ENCODE data around the gene AARS2.

The AARS2 gene

DNA sequence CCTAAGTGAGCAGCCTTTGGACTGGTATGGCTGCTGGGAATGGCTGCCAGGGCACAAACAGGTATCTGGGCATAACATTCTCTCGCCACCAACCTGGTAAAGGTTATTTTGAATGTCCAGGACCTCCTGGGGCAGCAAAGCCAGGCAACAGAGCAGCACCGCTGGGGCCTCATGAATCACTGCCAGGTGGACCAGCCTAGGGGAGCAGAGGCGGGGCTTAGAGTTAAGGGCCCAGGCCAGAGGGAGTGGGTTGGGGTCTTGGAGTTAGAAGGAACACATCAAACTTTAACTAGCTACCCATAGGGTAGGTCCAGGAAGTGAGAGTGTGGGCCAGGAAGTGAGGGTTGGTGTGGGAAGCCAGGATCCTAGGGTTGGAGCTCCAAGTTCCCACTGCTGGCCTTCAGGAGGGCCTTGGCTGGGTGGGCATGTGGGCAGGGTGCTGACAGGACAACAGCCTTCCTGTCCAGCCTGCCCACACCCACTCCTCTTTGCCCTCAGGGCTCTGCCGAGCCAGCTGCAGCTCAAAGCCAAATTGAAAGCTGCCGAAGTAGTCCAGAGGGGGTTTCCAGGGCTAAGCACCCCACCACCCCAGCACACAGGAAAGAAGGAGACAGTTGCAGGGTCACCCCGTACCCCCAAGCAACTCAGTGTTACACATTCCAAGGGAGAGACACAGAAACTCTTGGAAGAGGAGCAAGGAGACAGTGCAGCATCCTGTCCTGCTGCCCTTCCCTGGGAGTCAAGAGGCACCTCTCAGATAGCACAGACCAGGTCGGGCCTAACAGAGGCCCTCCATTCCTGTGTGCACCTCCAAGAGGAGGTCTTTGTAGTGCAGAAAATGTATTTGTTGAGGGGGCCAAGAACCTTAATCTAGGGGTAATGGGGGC lies 50.4 kb downstream of the AARS2 start:
- no peak for DNase-seq (ENCODE audit: low read depth)

DNA sequence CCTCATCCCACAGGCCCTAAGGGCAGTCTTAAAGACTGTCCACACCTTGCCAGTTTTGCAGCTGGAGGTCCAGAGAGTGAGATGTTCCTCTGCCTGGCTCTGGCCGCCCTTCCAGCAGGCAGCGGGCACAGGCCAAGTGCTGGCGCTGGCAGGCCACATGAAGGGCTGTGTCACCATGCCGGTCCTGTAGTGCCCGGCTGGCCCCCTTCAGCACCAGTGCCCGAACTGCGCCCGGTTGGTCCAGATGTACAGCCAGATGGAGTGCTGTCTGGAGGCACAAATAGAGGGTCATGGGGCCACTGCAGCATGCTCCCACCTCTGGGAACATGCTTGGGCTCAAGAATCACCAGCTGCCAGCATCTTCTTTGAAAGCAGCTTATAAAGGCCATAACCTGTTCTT lies 51.6 kb downstream of the AARS2 start:
- no peak for DNase-seq (ENCODE audit: low read depth)

DNA sequence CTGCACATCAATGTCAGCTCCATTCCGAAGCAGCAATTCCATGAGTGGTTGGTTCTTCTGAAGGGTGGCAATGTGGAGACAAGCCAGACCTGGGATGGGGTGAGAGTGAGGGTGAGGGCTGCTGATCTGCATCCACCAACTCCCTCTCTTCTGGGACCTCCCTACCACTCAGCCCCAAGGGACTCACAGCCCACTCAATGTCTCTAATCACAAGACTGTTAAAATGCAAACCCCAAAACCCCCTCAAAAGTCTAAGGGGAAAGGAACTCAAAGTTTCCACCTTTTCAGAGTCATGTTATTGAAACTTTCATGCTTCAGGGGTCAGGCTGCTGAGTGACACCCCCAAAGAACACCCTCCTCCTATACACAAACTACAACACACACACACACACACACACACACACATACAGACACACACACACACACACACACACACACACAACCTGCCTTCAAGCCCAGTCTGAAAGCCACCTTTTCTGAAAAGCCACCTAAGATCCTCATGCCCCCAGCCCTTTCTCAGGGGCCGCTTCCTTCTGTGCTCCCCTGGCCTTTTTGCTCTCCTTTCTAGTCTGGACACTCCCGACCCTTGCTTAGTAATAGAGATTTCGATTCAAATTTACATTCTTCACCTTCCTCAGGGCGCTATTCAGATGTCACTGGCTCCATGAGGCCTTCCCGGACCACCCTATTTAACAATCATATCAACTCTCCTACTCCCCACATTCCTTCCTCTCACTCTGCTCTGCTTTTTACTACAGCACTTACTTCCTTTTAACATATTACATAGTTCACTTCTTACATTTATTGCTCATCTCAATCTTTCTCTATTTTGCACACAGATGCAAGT lies 52.5 kb downstream of the AARS2 start:
- no peak for DNase-seq (ENCODE audit: low read depth)

DNA sequence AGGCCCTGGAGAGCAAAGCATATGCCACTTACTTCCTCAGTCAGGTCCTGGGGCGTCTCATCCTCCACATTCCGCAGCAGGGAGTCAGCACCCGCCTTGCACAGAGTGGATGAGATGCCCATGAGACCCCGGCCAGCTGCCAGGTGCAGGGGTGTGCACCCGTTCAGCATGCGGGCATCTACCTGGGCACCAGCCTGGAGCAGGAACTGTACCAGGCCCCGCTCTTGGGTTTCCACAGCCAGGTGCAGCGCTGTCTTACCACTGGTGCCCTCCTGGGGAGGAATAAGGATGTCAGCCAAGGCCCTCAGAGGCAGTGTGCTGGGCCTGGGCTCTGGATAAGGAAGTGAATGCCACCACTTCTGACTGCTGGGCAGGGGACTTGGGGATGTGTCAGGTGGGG lies 53.1 kb downstream of the AARS2 start:
- no peak for DNase-seq (ENCODE audit: low read depth)

DNA sequence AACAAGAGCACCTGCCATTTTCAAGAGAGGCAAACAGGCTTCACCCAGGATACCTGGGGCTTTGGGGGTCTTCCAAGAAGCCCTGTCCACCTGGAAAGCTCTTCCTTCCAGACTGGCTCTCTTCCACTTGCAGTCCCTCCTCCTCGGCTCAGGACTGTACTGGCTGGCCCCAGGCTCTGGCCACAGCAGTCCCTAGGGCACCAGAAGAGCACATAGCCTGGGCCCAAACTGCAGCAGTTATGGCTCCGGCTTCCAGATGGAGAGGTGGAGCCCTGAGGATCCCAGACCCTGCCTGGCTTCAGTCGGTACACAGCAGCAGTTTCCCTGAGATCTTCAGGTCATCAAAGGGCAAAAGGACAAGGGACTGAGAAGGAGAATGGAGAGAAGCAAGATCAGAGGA lies 54.2 kb downstream of the AARS2 start:
- DNase-seq (ENCODE audit: low read depth), result no peak

DNA sequence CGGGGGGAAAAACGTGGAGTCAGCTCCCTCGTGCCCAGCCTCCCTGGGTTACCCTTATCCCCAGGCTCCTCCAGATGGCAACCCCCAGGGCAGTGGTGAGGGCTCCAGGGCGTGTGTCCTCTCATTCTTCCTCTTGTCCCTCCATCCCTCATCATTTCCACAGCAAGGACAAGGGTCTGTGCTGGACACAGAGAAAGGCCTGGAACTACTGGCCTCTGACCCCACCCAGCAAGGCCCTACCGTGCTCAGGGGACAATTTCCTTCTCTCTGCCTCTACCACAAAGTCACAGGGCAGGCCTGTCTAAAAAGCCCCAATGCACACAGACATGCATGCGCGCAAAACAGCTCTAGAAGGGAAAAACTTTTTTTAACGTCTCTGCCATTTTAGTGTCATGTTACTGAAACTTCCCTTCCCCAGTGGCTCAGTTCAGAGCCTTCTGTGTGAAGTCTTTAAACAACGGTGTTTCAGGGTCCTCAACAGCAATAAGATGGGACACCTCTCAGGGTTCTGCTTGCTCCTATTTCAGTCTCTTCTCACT lies 54.8 kb downstream of the AARS2 start:
- DNase-seq (ENCODE audit: low read depth), result no peak

DNA sequence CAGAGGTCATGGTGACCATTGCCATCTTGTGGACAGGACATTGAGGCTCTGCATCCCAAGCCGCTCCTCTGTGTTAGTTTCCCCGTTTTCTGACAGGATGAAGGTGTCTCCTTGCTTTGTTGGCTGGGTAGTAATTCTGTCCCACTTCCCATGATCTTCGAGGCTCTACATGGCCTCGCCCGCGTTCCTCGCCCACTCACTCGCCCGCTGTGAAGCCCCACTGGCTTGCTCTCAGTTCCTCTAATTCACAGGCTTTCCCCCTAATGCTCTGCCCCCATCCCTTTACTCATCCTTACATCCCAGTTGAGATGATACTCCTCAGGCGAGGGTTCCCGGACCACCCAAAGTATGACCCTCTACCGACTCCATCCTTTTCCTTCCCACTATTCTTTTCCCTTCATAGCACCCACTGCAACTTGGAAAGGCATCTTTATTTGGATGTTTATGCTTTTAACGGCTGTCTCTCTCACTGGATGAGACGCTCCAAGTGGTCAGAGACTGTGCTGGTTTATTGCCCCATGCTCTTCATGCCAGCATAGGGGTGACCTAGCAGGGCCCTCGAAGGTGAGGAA lies 55.3 kb downstream of the AARS2 start:
- no peak for DNase-seq (ENCODE audit: low read depth)

DNA sequence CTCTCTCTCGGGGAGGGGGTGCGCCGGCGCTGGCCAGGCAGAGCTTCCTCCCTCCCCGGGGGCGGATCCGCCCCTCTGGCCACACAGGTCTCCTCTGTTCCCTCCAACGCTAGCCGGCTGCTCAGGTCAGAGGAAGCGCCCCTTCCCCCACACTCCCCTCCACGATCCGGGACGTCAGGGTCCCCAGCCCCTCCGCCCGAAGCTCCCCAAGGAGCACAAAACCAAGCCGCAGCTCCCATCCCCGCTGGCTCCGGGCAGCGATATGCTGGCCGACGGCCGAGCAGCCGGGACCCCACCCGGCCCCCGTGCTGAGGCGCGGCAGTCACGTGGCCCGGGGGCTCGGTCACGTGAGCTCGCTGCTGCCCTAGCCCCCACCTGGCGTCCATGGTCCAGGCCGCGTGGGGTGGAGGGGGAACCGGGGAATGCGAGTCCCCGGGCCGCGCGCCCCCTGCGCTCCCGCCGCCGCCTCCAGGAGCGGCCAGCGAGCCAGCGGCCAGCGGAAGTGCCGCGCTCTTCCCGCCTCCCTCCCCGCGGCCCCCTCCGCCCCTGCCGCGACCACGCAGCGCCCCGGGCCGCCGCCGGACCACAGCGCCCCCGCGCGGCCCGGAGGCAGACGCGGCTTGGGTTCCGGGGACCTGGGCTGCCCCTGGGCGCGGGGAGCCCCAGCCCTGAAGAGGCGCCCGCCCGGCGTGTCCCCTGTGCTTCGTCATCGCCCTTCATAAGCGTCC lies 56.0 kb downstream of the AARS2 start, which contains the start of gene SLC35B2:
TSS of gene SLC35B2 (minus strand) at position 504 of the 728 bp plus-strand sequence. CDS start at position 386, 118 bp downstream.
- DNase-seq (ENCODE audit: low read depth), result peak; percentile 65

DNA sequence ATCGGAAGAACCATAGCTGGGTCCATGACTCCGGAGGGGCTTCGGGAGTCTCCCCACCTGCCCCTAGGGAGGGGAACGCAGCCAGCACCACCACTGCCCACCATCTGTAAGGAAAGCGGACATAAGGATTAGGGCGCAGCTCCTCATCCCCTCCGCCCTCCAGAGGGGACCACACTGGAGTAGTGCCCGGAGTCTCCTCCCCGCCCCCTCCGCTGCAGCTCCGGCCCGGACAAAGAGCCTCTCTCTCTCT lies 56.4 kb downstream of the AARS2 start:
- no peak for DNase-seq (ENCODE audit: low read depth)

DNA sequence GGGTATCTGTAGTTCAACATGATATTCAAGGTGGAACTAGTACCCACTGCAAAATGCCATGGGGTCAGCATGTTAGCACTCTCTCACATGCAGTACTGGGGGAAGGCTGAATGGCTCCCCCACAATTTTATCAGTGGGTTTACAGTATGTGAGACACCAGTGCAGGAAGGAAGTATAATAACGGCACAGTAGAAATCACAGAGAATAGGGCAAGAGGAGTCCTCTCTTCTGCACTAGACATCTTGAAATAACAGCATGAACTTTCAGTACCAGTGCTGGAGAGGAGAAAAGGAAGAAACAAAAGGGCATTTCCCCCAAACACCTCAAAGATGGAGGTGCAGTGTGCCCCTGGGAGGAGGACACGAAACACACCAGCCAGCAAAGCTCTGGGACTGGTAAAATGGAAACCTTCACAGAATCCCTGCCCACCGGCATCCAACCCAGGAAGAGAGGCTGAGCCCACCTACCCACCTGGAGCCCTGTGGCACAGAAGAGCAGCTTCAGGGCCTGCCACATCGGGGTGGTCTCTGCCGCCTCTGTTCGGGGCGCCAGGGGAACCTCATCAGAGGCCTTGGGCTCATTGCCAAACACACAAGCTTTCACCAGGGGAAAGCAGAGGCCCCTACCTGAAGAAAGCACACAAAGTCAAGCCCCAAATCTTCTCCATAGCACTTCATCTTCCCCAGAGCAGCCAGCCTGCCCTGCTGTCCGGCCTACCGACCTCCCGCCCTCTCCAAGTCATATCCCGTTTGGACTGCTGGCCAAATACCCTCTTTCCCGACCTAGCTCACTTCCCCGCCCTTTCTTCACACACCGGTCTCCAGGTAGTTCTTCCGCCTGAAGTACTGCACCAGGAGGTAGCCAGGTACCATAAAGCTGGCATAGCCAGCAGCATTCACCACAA lies 57.0 kb downstream of the AARS2 start:
- DNase-seq (ENCODE audit: low read depth), result no peak

DNA sequence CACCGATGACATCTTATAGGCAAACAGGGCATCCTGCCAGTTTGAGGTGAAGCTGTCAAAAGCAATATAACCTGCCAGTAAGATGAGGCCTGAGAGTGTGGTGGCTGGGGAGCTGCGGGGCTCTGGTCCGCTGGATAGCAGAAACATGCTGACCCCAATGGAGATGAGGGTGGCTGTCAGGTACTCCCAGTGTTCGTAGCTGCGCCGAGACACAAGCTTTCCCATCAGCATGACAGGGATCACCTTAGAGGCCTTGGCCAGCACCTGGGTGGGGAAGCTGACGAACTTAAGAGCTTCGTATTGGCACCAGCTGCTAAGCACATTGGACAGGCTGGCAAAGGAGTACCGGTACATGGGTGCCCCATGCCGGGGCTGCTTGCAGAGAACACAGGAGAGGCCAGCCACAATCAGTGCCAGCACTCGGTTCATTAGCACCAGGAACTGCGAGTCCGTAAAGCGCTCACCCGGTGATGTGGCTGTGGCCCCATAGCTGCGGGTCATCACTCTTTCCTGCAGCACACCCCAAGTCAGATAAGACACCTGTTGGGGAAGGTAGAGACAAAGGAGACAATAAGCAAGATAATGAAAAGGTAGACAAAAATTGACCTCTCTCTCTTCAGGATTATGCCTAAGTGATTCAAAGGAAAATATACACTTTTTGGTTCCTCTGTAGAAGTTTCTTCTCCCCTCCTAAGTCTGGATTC lies 57.9 kb downstream of the AARS2 start:
- peak; percentile 55 for DNase-seq (ENCODE audit: low read depth)

DNA sequence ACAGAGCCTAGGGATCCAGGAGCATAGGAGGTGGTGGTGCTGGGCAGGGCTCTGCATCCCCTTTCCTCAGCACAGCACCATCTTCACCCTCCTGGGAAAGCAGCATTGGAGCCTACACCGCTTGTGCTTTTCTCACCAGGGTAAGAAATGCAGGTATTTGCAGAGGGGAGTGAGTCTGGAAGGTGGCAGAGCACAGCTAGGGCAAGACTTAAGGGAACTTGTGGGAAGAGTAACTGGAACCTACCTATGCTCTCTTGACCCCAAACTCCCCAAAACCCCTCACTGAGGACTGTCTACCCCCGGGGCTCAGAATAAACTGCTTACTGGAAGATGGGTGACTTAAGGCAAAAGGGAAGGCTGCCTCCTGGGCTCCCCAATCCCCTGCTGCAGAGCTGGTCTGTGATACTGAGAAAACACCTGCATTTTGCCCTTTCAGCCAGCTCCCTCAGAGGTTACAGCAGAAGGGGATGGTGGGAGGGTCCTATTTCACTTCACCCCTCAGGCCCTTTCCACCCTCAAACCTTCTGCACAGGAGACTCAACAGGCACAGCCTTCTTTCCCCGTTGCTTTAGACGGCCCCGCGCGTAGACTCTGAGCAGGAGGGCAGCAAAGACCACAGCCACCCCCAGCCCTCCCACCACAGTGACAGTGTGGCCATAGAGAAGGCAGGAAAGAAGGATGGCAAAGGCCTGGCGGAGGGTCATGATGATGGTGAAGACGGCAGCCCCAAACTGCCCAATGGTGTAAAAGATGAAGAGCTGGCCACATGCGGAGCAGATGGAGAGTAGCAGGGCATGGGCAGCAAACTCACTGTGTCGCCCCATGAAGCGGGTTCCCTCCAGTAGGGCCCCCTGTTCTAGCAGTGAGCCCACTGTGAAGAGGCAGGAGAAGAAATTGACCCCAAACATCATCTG lies 58.7 kb downstream of the AARS2 start:
- DNase-seq (ENCODE audit: low read depth), result peak; percentile 39

DNA sequence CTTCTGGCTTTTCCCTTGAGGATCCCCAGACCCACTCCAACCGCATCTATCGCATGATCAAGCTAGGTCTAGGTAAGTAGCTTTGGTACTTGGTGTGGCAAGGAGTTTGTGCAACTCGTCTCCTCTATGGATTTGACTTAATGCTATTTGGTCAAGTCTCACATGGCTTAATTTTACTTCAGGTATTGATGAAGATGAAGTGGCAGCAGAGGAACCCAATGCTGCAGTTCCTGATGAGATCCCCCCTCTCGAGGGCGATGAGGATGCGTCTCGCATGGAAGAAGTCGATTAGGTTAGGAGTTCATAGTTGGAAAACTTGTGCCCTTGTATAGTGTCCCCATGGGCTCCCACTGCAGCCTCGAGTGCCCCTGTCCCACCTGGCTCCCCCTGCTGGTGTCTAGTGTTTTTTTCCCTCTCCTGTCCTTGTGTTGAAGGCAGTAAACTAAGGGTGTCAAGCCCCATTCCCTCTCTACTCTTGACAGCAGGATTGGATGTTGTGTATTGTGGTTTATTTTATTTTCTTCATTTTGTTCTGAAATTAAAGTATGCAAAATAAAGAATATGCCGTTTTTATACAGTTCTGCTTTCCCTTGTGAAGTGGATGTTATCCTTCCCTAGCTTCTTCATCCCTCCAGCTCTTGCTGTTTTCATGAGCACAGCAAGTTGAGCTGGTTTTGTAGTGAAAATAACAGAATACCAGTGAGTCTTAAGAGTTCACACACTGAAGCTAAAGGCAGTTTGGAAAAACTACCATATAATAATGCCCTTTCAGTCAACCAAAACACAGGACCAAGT lies 59.6 kb downstream of the AARS2 start:
- DNase-seq (ENCODE audit: low read depth), result peak; percentile 51

DNA sequence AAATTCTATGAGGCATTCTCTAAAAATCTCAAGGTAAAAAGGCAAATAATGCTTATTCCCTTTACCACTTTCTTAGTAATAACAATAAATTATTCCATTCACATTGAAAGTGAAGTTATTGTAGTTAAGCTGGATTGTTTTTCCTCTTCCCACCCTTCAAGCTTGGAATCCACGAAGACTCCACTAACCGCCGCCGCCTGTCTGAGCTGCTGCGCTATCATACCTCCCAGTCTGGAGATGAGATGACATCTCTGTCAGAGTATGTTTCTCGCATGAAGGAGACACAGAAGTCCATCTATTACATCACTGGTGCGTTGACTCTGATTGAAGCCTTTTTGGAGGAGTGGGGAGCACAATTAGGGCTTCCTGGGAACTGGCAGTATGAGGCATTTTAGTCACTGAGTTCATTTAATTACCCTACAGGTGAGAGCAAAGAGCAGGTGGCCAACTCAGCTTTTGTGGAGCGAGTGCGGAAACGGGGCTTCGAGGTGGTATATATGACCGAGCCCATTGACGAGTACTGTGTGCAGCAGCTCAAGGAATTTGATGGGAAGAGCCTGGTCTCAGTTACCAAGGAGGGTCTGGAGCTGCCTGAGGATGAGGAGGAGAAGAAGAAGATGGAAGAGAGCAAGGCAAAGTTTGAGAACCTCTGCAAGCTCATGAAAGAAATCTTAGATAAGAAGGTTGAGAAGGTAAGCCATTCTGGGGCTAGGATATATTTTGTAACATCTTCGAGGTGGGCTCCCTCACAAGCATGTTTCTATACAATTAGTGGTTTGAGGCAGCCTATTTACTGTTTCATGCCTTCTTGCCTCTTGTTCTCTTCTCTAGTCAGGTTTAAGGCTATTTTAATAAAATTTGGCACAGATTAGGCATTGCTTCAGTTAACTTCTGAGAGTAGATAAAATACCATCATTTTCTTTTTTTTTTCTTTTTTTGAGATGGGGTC lies 61.3 kb downstream of the AARS2 start:
- no peak for DNase-seq (ENCODE audit: low read depth)

DNA sequence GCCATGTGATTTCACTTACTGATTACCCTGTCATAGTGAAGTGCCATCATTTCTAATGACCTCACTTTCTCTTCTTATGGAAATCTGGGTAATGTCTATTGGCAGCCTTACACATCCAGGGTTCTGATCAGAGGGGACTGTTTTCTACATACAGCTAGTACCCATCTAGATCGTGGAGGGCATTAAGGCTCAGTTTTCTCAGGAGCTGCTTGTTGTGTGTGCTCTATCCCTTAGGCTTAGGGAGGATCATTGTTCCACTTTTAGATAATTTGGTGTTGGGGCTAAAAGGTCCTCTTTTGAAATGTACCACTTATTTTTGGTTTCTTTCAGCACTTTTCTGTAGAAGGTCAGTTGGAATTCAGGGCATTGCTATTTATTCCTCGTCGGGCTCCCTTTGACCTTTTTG lies 62.4 kb downstream of the AARS2 start:
- no peak for DNase-seq (ENCODE audit: low read depth)

DNA sequence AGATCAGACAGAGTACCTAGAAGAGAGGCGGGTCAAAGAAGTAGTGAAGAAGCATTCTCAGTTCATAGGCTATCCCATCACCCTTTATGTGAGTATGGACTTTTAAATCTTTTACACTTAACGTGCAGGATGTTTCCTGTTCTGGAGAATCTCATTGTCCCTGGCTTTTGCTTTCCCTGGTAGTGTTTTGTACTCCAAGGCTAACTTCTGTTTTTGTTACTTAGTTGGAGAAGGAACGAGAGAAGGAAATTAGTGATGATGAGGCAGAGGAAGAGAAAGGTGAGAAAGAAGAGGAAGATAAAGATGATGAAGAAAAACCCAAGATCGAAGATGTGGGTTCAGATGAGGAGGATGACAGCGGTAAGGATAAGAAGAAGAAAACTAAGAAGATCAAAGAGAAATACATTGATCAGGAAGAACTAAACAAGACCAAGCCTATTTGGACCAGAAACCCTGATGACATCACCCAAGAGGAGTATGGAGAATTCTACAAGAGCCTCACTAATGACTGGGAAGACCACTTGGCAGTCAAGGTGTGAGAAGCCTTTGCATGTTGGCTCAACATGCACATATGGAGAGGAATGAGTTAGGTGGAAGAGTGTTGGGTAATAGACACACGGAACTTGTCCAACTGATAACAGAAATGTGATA lies 63.0 kb downstream of the AARS2 start:
- no peak for DNase-seq (ENCODE audit: low read depth)
